ENCODE results near the gene CES2. TPM values are rescaled to one million over a fixed set of nuclear protein-coding genes. Genes with fewer than 3 reads are reported as not detected.

The CES2 gene
- total and polyA plus RNA-seq, 9 donors: 25.5 to 51.9 (median 38.9) TPM

- intact Hi-C loops (cut with DNase I): no loop called here
- 62 to 67% (median 64%) methylated on average over 11 of the region's 11 CpGs for WGBS, 3 donors
- H3K4me1 ChIP-seq (ENCODE audit: insufficient read depth): peaks cover 27% of the 10 kb centered on the region
- DNase-seq: peak in 3 of 5 donors; percentile 68 to 77 (median 68)
- TF ChIP-seq, protein P1, sequence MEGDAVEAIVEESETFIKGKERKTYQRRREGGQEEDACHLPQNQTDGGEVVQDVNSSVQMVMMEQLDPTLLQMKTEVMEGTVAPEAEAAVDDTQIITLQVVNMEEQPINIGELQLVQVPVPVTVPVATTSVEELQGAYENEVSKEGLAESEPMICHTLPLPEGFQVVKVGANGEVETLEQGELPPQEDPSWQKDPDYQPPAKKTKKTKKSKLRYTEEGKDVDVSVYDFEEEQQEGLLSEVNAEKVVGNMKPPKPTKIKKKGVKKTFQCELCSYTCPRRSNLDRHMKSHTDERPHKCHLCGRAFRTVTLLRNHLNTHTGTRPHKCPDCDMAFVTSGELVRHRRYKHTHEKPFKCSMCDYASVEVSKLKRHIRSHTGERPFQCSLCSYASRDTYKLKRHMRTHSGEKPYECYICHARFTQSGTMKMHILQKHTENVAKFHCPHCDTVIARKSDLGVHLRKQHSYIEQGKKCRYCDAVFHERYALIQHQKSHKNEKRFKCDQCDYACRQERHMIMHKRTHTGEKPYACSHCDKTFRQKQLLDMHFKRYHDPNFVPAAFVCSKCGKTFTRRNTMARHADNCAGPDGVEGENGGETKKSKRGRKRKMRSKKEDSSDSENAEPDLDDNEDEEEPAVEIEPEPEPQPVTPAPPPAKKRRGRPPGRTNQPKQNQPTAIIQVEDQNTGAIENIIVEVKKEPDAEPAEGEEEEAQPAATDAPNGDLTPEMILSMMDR (IDR thresholded peaks at IDR 0.05): no peak
- no peak for TF ChIP-seq EP300 (IDR thresholded peaks at IDR 0.05)
- TF ChIP-seq POLR2A (IDR thresholded peaks at IDR 0.05): no peak
- no peaks in the 10 kb centered on the region for H3K27me3 ChIP-seq
- no peak overlapping the region for H3K4me3 ChIP-seq
- peak overlapping the region in 1 of 2 donors; percentile 16 for H3K27ac ChIP-seq
- no peaks in the 10 kb centered on the region for H3K36me3 ChIP-seq
- H3K9me3 ChIP-seq: no peaks in the 10 kb centered on the region
Observed at GRCh38 chr16:66905633-66906539, 29.4 kb upstream of the CES2 start.

DNA sequence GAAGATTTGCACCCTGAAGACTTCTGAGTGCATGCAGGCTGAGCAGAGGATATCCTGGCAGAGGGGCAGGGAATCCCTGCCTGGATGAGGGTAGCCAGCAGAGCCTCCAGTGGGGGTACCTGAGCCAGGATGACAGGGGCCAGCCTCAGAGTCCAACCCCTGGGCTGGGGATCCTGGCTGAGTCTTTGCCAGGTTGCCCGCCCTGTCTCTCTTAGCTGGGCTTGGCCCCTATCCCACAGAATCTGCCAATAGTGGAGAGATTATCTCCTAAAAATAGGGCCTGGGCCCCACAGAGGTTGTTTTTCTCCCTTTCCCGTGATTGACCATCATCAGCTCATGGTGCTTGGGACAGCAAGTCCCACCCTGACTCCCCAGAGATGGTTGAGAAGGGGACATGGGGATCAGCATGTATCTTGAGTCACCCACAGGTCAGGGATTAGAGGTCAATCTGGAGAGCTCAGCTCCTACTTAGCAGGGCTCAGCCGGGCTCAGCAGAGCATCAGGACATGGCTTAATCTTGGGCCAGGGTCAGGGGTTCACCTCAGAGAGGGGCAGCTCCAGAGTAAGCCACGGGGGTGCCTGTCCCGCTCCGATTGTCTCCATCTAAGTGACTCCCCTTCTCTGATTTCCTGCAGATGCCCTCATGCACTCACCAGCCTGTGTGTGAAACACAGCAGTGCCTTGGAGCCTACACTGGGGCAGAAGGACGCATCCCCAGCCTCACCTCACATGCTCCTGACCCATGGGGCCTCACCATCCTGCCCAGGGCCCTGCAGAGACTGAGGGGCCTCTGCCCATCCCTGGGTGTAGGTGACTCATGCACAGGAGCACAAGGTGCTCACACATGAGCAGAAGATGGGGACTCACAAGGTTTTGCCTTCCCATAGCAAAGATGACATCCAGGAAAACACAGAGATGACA is 28.1 kb upstream of the CES2 start:
- TF ChIP-seq EP300 (IDR thresholded peaks at IDR 0.05) (no peak), POLR2A (IDR thresholded peaks at IDR 0.05) (no peak)
- TF ChIP-seq, protein P1 (IDR thresholded peaks at IDR 0.05): no peak
- no peaks in the 10 kb centered on the region for H3K9me3 ChIP-seq
- WGBS, 3 donors: 66 to 78% (median 78%) methylated on average over 7 of the region's 7 CpGs
- intact Hi-C loops (cut with DNase I): no loop called here
- H3K4me1 ChIP-seq (ENCODE audit: insufficient read depth): peaks cover 20% of the 10 kb centered on the region
- no peaks in the 10 kb centered on the region for H3K36me3 ChIP-seq
- H3K4me3 ChIP-seq: no peak overlapping the region
- no peak overlapping the region for H3K27ac ChIP-seq
- H3K27me3 ChIP-seq: no peaks in the 10 kb centered on the region
- DNase-seq: no peak

- Histone ChIP-seq H3K36me3 (no peaks in the 10 kb centered on the region), H3K27ac (no peak overlapping the region), H3K9me3 (no peaks in the 10 kb centered on the region), H3K4me1 (ENCODE audit: insufficient read depth) (peaks cover 20% of the 10 kb centered on the region), H3K27me3 (no peaks in the 10 kb centered on the region), H3K4me3 (no peak overlapping the region)
- DNase-seq: no peak
- intact Hi-C loops (cut with DNase I): no loop called here
- 89 to 95% (median 93%) methylated on average over 3 of the region's 3 CpGs for WGBS, 3 donors
- TF ChIP-seq EP300 (IDR thresholded peaks at IDR 0.05) (no peak), POLR2A (IDR thresholded peaks at IDR 0.05) (no peak)
- TF ChIP-seq, protein P1 (IDR thresholded peaks at IDR 0.05): no peak
Observed at GRCh38 chr16:66908116-66908515, 27.2 kb upstream of the CES2 start.

GRCh38 chr16:66908762-66909559 is 26.4 kb upstream of the CES2 start:
- peaks cover 16% of the 10 kb centered on the region for H3K4me1 ChIP-seq (ENCODE audit: insufficient read depth)
- no peak overlapping the region for H3K27ac ChIP-seq
- intact Hi-C loops (cut with DNase I): no loop called here
- no peaks in the 10 kb centered on the region for H3K36me3 ChIP-seq
- DNase-seq: no peak
- no peak overlapping the region for H3K4me3 ChIP-seq
- H3K9me3 ChIP-seq: no peaks in the 10 kb centered on the region
- WGBS, 3 donors: 92 to 96% (median 94%) methylated on average over 14 of the region's 14 CpGs
- no peaks in the 10 kb centered on the region for H3K27me3 ChIP-seq
- TF ChIP-seq EP300 (IDR thresholded peaks at IDR 0.05) (no peak), POLR2A (IDR thresholded peaks at IDR 0.05) (no peak)
- TF ChIP-seq, protein P1 (IDR thresholded peaks at IDR 0.05): no peak

Measured in ovary (tissue), 9 donors.